ENCODE measurements around the gene ACE.

ACE gene

GRCh38 chr17:63538693-63539595 is 62.1 kb downstream of the ACE start:
- no peak for DNase-seq

GRCh38 chr17:63540590-63540989 is 63.7 kb downstream of the ACE start:
- DNase-seq = no peak

- peak; percentile 54 for DNase-seq
These were observed 65.3 kb downstream of the ACE start for GRCh38 chr17:63542218-63542545.

- DNase-seq = peak; percentile 56
These were observed 66.3 kb downstream of the ACE start for GRCh38 chr17:63542942-63543821.

GRCh38 chr17:63543822-63544420 is 67.1 kb downstream of the ACE start:
- DNase-seq = no peak

- DNase-seq = peak; percentile 73
These were observed 67.8 kb downstream of the ACE start for GRCh38 chr17:63544467-63545301.

GRCh38 chr17:63546308-63547082 is 69.6 kb downstream of the ACE start:
- peak; percentile 53 for DNase-seq

GRCh38 chr17:63547083-63547523 is 70.2 kb downstream of the ACE start:
- DNase-seq = no peak
